Large intestine (tissue), 3 donors: ENCODE results near the gene HPN. TPM values are rescaled to one million over a fixed set of nuclear protein-coding genes. Genes with fewer than 3 reads are reported as not detected.

ENCODE experiments used
- DNase-seq, 2 donors: peaks; one replicate each; pipeline versions ENCODE4 v3.0.0 to v3.0.0-alpha.2; 2013
- H3K27ac ChIP-seq: one replicate; pipeline ENCODE4 v1.5.1; 2013; ENCODE audit warnings: low read length
- H3K27me3 ChIP-seq: 2 replicates; pipeline ENCODE4 v1.6.1; 2013; ENCODE audit warnings: low read length; ENCODE audit not compliant: control insufficient read depth, insufficient read depth
- H3K36me3 ChIP-seq: 2 replicates; pipeline ENCODE4 v1.6.1; 2013; ENCODE audit warnings: low read length; ENCODE audit not compliant: control insufficient read depth, insufficient read depth
- H3K4me1 ChIP-seq: one replicate; pipeline ENCODE4 v1.6.1; 2013; ENCODE audit warnings: low read length; ENCODE audit not compliant: control insufficient read depth, insufficient read depth
- H3K4me3 ChIP-seq: one replicate; pipeline ENCODE4 v1.5.1; 2013; ENCODE audit warnings: low read length
- H3K9me3 ChIP-seq: one replicate; pipeline ENCODE4 v1.6.1; 2013; ENCODE audit warnings: mild to moderate bottlenecking, low read depth, low read length, moderate library complexity; ENCODE audit not compliant: control insufficient read depth
- WGBS: methylation state at CpG from one replicate; pipeline ENCODE4 v1.1.5; 2013; ENCODE audit warnings: low lambda C conversion rate; ENCODE audit not compliant: insufficient coverage; 5-methylcytosine and 5-hydroxymethylcytosine counted together
- polyA plus RNA-seq: library from polyadenylated mRNA; unstranded; fragments of 120-200 nt; gene quantifications from one replicate; pipeline ENCODE4 v1.2.1, GENCODE V29; 2013

Gene HPN
- polyA plus RNA-seq, 1 donor, result 309 TPM

DNA sequence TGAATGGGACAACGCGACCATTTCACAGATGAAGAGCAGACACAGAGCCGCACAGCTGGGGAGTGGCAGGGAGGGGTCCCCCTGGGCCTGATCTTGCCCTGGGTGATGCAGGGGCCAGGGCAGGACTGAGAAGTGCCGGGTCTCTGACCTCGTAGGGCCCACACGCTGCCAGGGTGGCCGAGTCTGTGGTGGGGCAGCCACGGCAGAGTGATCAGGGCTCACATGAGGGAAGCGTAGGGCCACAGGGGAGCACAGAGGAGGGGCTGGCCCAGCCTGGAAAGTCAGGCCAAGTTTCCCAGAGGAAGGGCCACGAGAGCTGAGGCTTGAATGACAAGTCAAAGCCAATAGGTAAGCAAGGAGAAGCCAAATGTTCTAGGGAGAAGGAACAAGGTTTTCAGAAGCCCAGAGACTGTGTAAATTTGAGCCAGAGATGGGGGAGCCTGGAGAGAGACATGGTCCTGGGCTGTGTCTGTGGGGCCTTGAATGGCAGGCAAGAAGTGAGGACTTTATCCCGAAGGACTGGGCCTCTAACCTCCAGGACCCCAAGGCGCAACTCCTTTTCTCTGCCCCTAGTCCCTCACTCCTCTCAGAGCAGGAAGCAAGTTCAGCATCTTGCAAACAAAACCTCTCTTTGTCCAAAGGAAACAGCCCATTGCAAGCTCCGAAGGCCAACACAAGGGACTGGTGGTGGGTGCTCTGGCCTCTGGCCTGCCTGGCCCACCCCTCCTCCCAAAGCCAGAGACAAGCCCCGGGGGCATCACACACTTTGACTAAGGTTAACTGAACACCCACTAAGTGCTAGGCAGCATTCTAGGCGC, 42.4 kb downstream of the HPN start:
- no CpG with 5 or more reads among the region's 15 CpGs for WGBS
- Histone ChIP-seq H3K4me3 (no peak overlapping the region), H3K27me3 (no peaks in the 10 kb centered on the region), H3K9me3 (no peaks in the 10 kb centered on the region), H3K4me1 (peaks cover 12% of the 10 kb centered on the region), H3K27ac (no peak overlapping the region), H3K36me3 (no peaks in the 10 kb centered on the region)
- DNase-seq, result no peak

- no CpG with 5 or more reads among the region's 3 CpGs for WGBS
- Histone ChIP-seq H3K4me3 (no peak overlapping the region), H3K36me3 (no peaks in the 10 kb centered on the region), H3K27ac (no peak overlapping the region), H3K9me3 (no peaks in the 10 kb centered on the region), H3K4me1 (peaks cover 12% of the 10 kb centered on the region), H3K27me3 (no peaks in the 10 kb centered on the region)
- no peak for DNase-seq
Observed at GRCh38 chr19:35084509-35084762, 42.9 kb downstream of the HPN start.

- DNase-seq, result no peak
- Histone ChIP-seq H3K27ac (no peak overlapping the region), H3K27me3 (peaks cover 2% of the 10 kb centered on the region), H3K9me3 (no peaks in the 10 kb centered on the region), H3K4me1 (peaks cover 12% of the 10 kb centered on the region), H3K4me3 (no peak overlapping the region), H3K36me3 (no peaks in the 10 kb centered on the region)
- 96% methylated on average over 4 of the region's 6 CpGs for WGBS
Observed at GRCh38 chr19:35085947-35086346, 44.4 kb downstream of the HPN start.

DNA sequence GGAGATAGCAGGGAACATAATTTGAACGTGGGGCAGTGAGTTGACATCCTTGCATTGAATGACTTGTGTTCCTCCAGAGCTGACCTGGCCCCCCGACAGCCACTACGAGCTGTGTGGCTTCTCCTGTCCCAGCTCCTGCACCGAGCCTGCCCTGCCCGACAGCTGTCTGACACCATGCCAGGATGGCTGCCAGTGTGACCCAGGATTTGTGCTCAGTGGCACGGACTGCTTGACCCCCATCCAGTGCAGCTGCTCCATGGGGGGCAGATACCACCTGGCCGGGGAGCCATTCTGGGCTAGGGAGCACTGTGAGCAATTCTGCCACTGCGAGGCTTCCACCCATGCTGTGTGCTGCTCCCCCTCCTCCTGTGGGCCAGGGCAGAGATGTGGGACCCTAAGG, 44.9 kb downstream of the HPN start:
- WGBS, result no CpG with 5 or more reads among the region's 8 CpGs
- no peaks in the 10 kb centered on the region for H3K36me3 ChIP-seq
- no peak for DNase-seq
- peaks cover 12% of the 10 kb centered on the region for H3K4me1 ChIP-seq
- H3K9me3 ChIP-seq, result no peaks in the 10 kb centered on the region
- H3K4me3 ChIP-seq, result no peak overlapping the region
- H3K27me3 ChIP-seq, result peaks cover 2% of the 10 kb centered on the region
- no peak overlapping the region for H3K27ac ChIP-seq

DNA sequence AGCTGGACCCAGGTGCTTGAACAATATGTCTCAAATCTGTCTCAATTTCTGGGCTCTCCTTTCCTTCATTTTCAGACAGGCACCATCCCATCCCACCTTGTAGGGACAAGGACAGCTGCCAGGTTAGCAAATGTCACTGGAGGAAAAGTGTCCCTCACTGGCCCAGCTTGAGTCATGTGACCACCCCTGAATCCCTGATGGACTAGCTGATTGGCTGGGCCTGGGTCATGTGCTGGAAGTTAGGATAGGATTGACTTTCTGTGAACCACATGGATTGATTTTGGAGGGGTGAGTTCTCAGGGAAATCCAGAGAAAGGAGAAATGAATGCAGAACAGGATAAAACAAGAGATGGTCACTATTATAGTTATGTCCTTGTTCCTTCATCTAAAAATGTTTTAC, 45.9 kb downstream of the HPN start:
- H3K27ac ChIP-seq, result no peak overlapping the region
- DNase-seq, result no peak
- H3K4me3 ChIP-seq, result no peak overlapping the region
- no peaks in the 10 kb centered on the region for H3K9me3 ChIP-seq
- no peaks in the 10 kb centered on the region for H3K36me3 ChIP-seq
- peaks cover 2% of the 10 kb centered on the region for H3K27me3 ChIP-seq
- peaks cover 14% of the 10 kb centered on the region for H3K4me1 ChIP-seq

GRCh38 chr19:35088131-35088913, 46.8 kb downstream of the HPN start:
- no CpG with 5 or more reads among the region's 8 CpGs for WGBS
- peak; percentile 58 to 68 for DNase-seq
- H3K36me3 ChIP-seq, result no peaks in the 10 kb centered on the region
- H3K27ac ChIP-seq, result no peak overlapping the region
- no peaks in the 10 kb centered on the region for H3K9me3 ChIP-seq
- no peak overlapping the region for H3K4me3 ChIP-seq
- H3K4me1 ChIP-seq, result peaks cover 15% of the 10 kb centered on the region
- peaks cover 2% of the 10 kb centered on the region for H3K27me3 ChIP-seq

DNA sequence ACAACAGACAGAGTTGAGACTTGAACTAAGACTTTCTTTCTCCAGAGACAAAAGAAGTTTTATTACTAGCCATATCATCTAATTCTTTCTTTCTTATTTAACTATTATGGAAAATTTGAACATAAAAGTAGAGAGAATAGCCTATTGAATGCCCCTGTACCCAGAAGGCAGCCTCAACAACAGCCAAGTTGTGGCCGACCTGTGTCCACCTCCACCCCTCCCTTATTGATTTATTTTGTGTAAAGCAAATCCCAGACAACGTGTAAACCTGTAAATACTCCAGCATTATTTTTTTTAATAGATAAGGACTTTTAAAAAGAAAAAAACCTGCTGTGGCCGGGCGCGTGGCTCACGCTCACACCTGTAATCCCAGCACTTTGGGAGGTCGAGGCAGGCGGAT, 48.0 kb downstream of the HPN start:
- DNase-seq, result no peak
- no peaks in the 10 kb centered on the region for H3K36me3 ChIP-seq
- no peaks in the 10 kb centered on the region for H3K9me3 ChIP-seq
- WGBS, result no CpG with 5 or more reads among the region's 8 CpGs
- no peak overlapping the region for H3K4me3 ChIP-seq
- peaks cover 24% of the 10 kb centered on the region for H3K4me1 ChIP-seq
- H3K27me3 ChIP-seq, result peaks cover 2% of the 10 kb centered on the region
- no peak overlapping the region for H3K27ac ChIP-seq

DNA sequence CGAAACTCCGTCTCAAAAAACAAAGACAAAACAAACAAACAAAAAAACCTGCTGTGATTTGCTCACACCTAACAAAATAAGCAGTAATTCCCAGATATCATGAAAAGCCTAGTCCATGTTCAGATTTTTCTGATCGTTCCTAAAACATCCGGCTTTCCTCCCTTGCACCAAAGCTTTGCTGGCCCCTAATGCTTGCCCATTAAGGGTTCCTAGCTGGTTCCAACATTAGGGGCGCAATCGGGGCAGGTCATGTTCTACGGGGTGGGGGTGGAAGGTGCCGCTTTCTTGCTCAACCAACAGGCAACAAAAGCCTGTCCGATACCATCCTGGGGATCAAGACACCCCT, 48.6 kb downstream of the HPN start:
- WGBS, result 71% methylated on average over 2 of the region's 9 CpGs
- no peak overlapping the region for H3K4me3 ChIP-seq
- no peak overlapping the region for H3K27ac ChIP-seq
- peaks cover 29% of the 10 kb centered on the region for H3K4me1 ChIP-seq
- H3K27me3 ChIP-seq, result peaks cover 2% of the 10 kb centered on the region
- no peak for DNase-seq
- no peaks in the 10 kb centered on the region for H3K36me3 ChIP-seq
- no peaks in the 10 kb centered on the region for H3K9me3 ChIP-seq

DNA sequence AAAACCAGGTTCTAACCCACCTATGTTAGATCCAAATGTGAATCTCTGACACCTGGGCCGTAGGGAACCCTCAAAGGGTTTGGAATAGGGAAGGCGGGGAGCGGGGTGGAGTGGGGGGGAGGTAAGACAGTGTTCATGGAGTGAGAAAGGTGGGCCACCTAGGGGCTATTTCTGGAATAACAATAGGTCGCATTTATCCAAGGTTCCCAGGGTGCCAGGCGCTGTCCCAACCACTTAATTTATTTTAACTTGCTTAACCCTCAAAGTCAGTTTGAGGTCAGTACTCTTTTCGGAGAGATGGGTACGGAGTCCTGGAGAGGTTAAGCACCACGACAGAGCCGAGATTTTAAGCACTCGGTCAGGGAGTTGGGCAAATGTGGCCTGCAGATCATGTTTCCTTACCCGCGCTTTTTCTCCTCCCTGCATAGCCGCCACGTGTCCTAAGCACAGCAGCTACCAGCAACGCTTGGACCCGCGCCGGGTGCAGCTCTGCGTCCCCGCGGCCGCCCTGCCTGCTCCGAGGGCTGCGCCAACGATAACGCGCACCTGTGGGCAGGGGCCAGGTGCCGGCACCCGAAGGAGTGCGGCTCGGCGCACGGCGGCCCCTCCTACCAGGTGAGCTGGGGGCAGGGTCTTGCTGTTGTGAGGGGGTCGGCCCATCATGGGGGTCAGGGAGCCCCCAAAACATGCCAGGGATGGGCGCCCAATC, 49.1 kb downstream of the HPN start:
- no CpG with 5 or more reads among the region's 36 CpGs for WGBS
- peaks cover 29% of the 10 kb centered on the region for H3K4me1 ChIP-seq
- peaks cover 2% of the 10 kb centered on the region for H3K27me3 ChIP-seq
- no peak overlapping the region for H3K4me3 ChIP-seq
- peak; percentile 42 to 61 for DNase-seq
- H3K9me3 ChIP-seq, result no peaks in the 10 kb centered on the region
- H3K27ac ChIP-seq, result no peak overlapping the region
- H3K36me3 ChIP-seq, result no peaks in the 10 kb centered on the region

DNA sequence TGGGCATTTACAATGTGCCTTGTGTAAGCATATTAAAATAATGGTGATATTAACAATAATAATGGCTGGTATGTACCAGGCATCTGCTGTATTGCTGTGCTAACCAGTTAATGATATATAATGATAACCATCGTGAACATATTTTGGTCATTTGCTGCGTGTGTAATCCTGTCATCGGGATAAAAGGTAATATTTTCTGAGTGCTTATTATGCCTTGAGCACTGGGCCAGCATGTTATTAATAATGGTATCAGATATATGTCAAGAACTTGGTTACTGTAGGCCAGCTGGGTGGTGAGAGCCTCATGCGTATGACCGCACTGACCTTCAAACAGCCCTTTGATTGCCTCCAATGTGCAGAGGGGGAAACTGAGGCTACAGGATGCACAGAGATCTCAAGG, 51.9 kb downstream of the HPN start:
- H3K4me3 ChIP-seq, result no peak overlapping the region
- peaks cover 2% of the 10 kb centered on the region for H3K27me3 ChIP-seq
- no CpG with 5 or more reads among the region's 5 CpGs for whole genome bisulfite sequencing
- DNase-seq, result no peak
- H3K9me3 ChIP-seq, result peaks cover 3% of the 10 kb centered on the region
- H3K4me1 ChIP-seq, result peaks cover 21% of the 10 kb centered on the region
- no peak overlapping the region for H3K27ac ChIP-seq
- H3K36me3 ChIP-seq, result no peaks in the 10 kb centered on the region
